ENCODE measurements around the gene IRX5.

GRCh38 chr16:54923055-54923473 lies 7.6 kb upstream of the IRX5 start:
- TF ChIP-seq, protein P1, sequence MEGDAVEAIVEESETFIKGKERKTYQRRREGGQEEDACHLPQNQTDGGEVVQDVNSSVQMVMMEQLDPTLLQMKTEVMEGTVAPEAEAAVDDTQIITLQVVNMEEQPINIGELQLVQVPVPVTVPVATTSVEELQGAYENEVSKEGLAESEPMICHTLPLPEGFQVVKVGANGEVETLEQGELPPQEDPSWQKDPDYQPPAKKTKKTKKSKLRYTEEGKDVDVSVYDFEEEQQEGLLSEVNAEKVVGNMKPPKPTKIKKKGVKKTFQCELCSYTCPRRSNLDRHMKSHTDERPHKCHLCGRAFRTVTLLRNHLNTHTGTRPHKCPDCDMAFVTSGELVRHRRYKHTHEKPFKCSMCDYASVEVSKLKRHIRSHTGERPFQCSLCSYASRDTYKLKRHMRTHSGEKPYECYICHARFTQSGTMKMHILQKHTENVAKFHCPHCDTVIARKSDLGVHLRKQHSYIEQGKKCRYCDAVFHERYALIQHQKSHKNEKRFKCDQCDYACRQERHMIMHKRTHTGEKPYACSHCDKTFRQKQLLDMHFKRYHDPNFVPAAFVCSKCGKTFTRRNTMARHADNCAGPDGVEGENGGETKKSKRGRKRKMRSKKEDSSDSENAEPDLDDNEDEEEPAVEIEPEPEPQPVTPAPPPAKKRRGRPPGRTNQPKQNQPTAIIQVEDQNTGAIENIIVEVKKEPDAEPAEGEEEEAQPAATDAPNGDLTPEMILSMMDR (IDR thresholded peaks at IDR 0.05; ENCODE audit: control extremely low read depth in 1 of 3, insufficient read depth in 1 of 3, low read depth in 1 of 3, low read length in 3 of 3), result no peak
- TF ChIP-seq EP300 (IDR thresholded peaks at IDR 0.05; ENCODE audit: borderline replicate concordance in 1 of 2, low read depth in 2 of 2, low read length in 2 of 2), result no peak
- TF ChIP-seq BCL11A (IDR thresholded peaks at IDR 0.05; ENCODE audit: low read depth in 2 of 2, low read length in 2 of 2), result no peak
- TF ChIP-seq RNF2 (IDR thresholded peaks at IDR 0.05; ENCODE audit: borderline replicate concordance, low read depth, low read length, missing control alignments, poor library complexity, severe bottlenecking), result no peak
- TF ChIP-seq POLR2AphosphoS5 (IDR thresholded peaks at IDR 0.05; ENCODE audit: low read depth, low read length), result no peak
- no peak for TF ChIP-seq POLR2A (IDR thresholded peaks at IDR 0.05; ENCODE audit: control extremely low read depth in 1 of 2, low read depth in 2 of 2, low read length in 2 of 2)
- TF ChIP-seq RFX5 (IDR thresholded peaks at IDR 0.05; ENCODE audit: borderline replicate concordance, low read depth, low read length), result no peak
- no peak for TF ChIP-seq SRF (IDR thresholded peaks at IDR 0.05; ENCODE audit: low read depth, low read length)
- TF ChIP-seq ZNF274 (IDR thresholded peaks at IDR 0.05; ENCODE audit: borderline replicate concordance, extremely low read depth, low read length), result no peak
- TF ChIP-seq MAX (IDR thresholded peaks at IDR 0.05), result no peak
- TF ChIP-seq, protein P2, sequence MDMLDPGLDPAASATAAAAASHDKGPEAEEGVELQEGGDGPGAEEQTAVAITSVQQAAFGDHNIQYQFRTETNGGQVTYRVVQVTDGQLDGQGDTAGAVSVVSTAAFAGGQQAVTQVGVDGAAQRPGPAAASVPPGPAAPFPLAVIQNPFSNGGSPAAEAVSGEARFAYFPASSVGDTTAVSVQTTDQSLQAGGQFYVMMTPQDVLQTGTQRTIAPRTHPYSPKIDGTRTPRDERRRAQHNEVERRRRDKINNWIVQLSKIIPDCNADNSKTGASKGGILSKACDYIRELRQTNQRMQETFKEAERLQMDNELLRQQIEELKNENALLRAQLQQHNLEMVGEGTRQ (IDR thresholded peaks at IDR 0.05; ENCODE audit: low read length), result no peak

Measured in H1 (cell line).